OCI-LY7 (cell line): Measurements from ENCODE around the gene ACTL8. TPM values are rescaled to one million over a fixed set of nuclear protein-coding genes. Genes with fewer than 3 reads are reported as not detected.

Experiments
- BruUV-seq: library from RNA; stranded (reverse); fragments of 400-500 nt; replicated peaks from 2 replicates; lab custom pipeline; 2021; lab: Mats Ljungman, UMichigan
- CTCF ChIA-PET: fragments of 300-600 bp; sonication (Branson Sonifier 250); formaldehyde crosslinking; loops from one replicate; lab custom pipeline; 2022; ENCODE audit warnings: antibody characterized with exemption; ENCODE audit not compliant: unreplicated experiment; lab: Charles Lee
- POLR2A ChIA-PET: fragments of 300-600 bp; sonication (Branson Sonifier 250); formaldehyde crosslinking; loops from one replicate; lab custom pipeline; 2022; ENCODE audit warnings: antibody characterized with exemption; lab: Charles Lee
- DNase-seq: peaks from one replicate; pipeline ENCODE4 v3.0.0-alpha.2; 2015; ENCODE audit warnings: low spot score
- H2AFZ ChIP-seq: fragments of 200-600 bp; sonication (generic), shearing (Covaris generic); 2 replicates; pipeline ENCODE4 v1.6.1; 2014; ENCODE audit warnings: mild to moderate bottlenecking, antibody characterized with exemption, low read length, moderate library complexity
- H3K27ac ChIP-seq: fragments of 200-600 bp; sonication (generic); 2 replicates; pipeline ENCODE4 v1.5.1; 2014; ENCODE audit warnings: mixed run types, low read depth, mild to moderate bottlenecking, moderate library complexity, low read length, inconsistent platforms; ENCODE audit not compliant: poor library complexity, severe bottlenecking
- H3K36me3 ChIP-seq: fragments of 200-600 bp; sonication (generic); 2 replicates; pipeline ENCODE4 v1.6.1; 2014; ENCODE audit warnings: mild to moderate bottlenecking, antibody characterized with exemption, low read length, moderate library complexity, mixed read lengths; ENCODE audit not compliant: insufficient read depth
- H3K4me1 ChIP-seq: fragments of 200-600 bp; sonication (generic); 2 replicates; pipeline ENCODE4 v1.5.1; 2014; ENCODE audit warnings: mild to moderate bottlenecking, low read length; ENCODE audit not compliant: insufficient read depth, poor library complexity, severe bottlenecking
- H3K4me2 ChIP-seq: fragments of 200-600 bp; sonication (generic); 2 replicates; pipeline ENCODE4 v1.6.1; 2014; ENCODE audit warnings: mild to moderate bottlenecking, low read length
- H3K4me3 ChIP-seq: fragments of 200-600 bp; sonication (generic); 2 replicates; pipeline ENCODE4 v1.5.1; 2014; ENCODE audit warnings: mild to moderate bottlenecking, low read depth, low read length; ENCODE audit not compliant: poor library complexity, severe bottlenecking
- H3K79me2 ChIP-seq: fragments of 200-600 bp; sonication (generic); 2 replicates; pipeline ENCODE4 v1.6.1; 2016; ENCODE audit warnings: low read depth, mild to moderate bottlenecking, low read length, moderate library complexity, mixed read lengths; ENCODE audit not compliant: insufficient read depth
- H3K9me2 ChIP-seq: fragments of 200-600 bp; sonication (generic); 2 replicates; pipeline ENCODE4 v1.6.1; 2016; ENCODE audit warnings: mild to moderate bottlenecking, low read length, mixed read lengths; ENCODE audit not compliant: insufficient read depth
- H3K9me3 ChIP-seq: fragments of 200-600 bp; sonication (generic); 2 replicates; pipeline ENCODE4 v1.6.1; 2014; ENCODE audit warnings: mild to moderate bottlenecking, mixed run types, low read length, mixed read lengths
- H4K20me1 ChIP-seq: fragments of 200-600 bp; sonication (generic); 2 replicates; pipeline ENCODE4 v1.6.1; 2014; ENCODE audit warnings: mild to moderate bottlenecking, antibody characterized with exemption, low read length, moderate library complexity, mixed read lengths; ENCODE audit not compliant: insufficient read depth
- CTCF ChIP-seq: fragments of 200-600 bp; sonication (generic); conservative IDR thresholded peaks from 2 replicates; pipeline ENCODE4 v1.5.1; 2014; ENCODE audit warnings: mild to moderate bottlenecking, antibody characterized with exemption, low read length, moderate library complexity, mixed read lengths
- EZH2phosphoT487 ChIP-seq: fragments of 200-600 bp; sonication (generic); IDR thresholded peaks from 2 replicates; pipeline ENCODE4 v1.6.1; 2018; ENCODE audit warnings: low read depth, borderline replicate concordance, mild to moderate bottlenecking, mixed run types, antibody characterized with exemption, low read length, moderate library complexity, mixed read lengths
- intact Hi-C: fragments of 100-400 bp; cut with micrococcal nuclease; formaldehyde crosslinking; loops from one replicate; pipeline ENCODE4 v1.10.0; 2022; ENCODE audit not compliant: unreplicated experiment
- total RNA-seq, 2 experiments: library from RNA; depleted of rRNA in 1 of 2; stranded (reverse); fragments of >200 nt in 1 of 2; shearing (Covaris generic) in 1 of 2; gene quantifications; 2 replicates each; pipeline ENCODE4 v1.2.3, GENCODE V29; 2014 to 2022

ACTL8 gene
- total RNA-seq, 2 experiments from 2014 or later, result not detected

GRCh38 chr1:17710889-17711576 is 44.1 kb upstream of the ACTL8 start:
- Histone ChIP-seq H3K79me2 (no peaks in the 10 kb centered on the region), H3K4me2 (no peak overlapping the region), H3K4me3 (no peak overlapping the region), H3K9me2 (no peaks in the 10 kb centered on the region), H3K4me1 (no peaks in the 10 kb centered on the region), H2AFZ (no peak overlapping the region), H4K20me1 (no peaks in the 10 kb centered on the region), H3K9me3 (no peaks in the 10 kb centered on the region), H3K27ac (no peak overlapping the region), H3K36me3 (no peaks in the 10 kb centered on the region)
- DNase-seq, result no peak
- ChIA-PET POLR2A (interaction anchor here (0.9 kb wide), 1 partner anchor 578 kb away, joined by 4 read pairs; no protein-coding TSS in a partner anchor), CTCF (no interaction called here)
- TF ChIP-seq EZH2phosphoT487 (no peak), CTCF (no peak)
- no TSS peak for BruUV-seq
- intact Hi-C loops, result no loop called here

GRCh38 chr1:17711577-17711910 is 43.6 kb upstream of the ACTL8 start:
- BruUV-seq, result no TSS peak
- H3K79me2 ChIP-seq, result no peaks in the 10 kb centered on the region
- TF ChIP-seq EZH2phosphoT487 (no peak), CTCF (no peak)
- no peak overlapping the region for H2AFZ ChIP-seq
- no peak for DNase-seq
- no peaks in the 10 kb centered on the region for H4K20me1 ChIP-seq
- H3K4me1 ChIP-seq, result no peaks in the 10 kb centered on the region
- H3K36me3 ChIP-seq, result no peaks in the 10 kb centered on the region
- H3K4me3 ChIP-seq, result no peak overlapping the region
- no peak overlapping the region for H3K27ac ChIP-seq
- H3K9me3 ChIP-seq, result no peaks in the 10 kb centered on the region
- ChIA-PET POLR2A (no interaction called here), CTCF (no interaction called here)
- H3K4me2 ChIP-seq, result no peak overlapping the region
- no peaks in the 10 kb centered on the region for H3K9me2 ChIP-seq
- intact Hi-C loops, result no loop called here

- Histone ChIP-seq H3K4me1 (no peaks in the 10 kb centered on the region), H3K4me3 (no peak overlapping the region), H3K9me2 (no peaks in the 10 kb centered on the region), H3K27ac (no peak overlapping the region), H3K79me2 (no peaks in the 10 kb centered on the region), H4K20me1 (no peaks in the 10 kb centered on the region), H3K36me3 (no peaks in the 10 kb centered on the region), H3K9me3 (no peaks in the 10 kb centered on the region), H2AFZ (no peak overlapping the region), H3K4me2 (no peak overlapping the region)
- intact Hi-C loops, result no loop called here
- POLR2A ChIA-PET, result no interaction called here
- CTCF ChIA-PET, result no interaction called here
- no peak for DNase-seq
- no TSS peak for BruUV-seq
- TF ChIP-seq EZH2phosphoT487 (no peak), CTCF (no peak)
These were observed 43.2 kb upstream of the ACTL8 start for GRCh38 chr1:17711941-17712340.
